Lower leg skin (tissue), 3 donors: ENCODE measurements around the gene KCNMA1.

ENCODE experiments used
- POLR2A ChIP-seq, 2 donors: fragments of 450-650 bp; IDR thresholded peaks; one replicate each; pipeline ENCODE4 v1.6.1; 2016 to 2017; ENCODE audit warnings: antibody characterized with exemption in 2 of 2, mild to moderate bottlenecking in 1 of 2, moderate library complexity in 1 of 2
- TF ChIP-seq, protein P1 (sequence below), 3 donors: fragments of 450-650 bp; IDR thresholded peaks; one replicate each; pipeline ENCODE4 v1.5.1; 2016; ENCODE audit warnings: antibody characterized with exemption in 3 of 3, mild to moderate bottlenecking in 3 of 3, moderate library complexity in 2 of 3

DNA sequence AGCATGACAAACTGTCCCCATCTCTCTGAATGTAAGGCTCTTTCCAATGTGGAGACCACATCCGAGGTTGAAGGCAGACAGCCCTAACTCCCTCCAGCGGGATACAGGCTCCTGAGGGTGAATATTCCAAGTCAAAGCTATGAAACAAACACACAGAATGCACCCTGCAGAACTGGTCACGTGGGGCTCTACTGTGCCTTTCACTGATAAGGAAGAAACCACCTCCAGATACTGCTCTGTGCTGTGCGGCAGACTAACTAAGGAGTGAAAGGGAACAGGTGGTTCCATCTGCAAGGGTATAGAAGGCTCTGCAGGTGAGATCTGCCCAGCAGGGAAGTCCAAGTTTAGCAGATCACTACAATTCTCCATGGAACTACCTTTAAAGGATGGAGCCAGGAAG, 534.4 kb downstream of the KCNMA1 start:
- TF ChIP-seq, protein P1, sequence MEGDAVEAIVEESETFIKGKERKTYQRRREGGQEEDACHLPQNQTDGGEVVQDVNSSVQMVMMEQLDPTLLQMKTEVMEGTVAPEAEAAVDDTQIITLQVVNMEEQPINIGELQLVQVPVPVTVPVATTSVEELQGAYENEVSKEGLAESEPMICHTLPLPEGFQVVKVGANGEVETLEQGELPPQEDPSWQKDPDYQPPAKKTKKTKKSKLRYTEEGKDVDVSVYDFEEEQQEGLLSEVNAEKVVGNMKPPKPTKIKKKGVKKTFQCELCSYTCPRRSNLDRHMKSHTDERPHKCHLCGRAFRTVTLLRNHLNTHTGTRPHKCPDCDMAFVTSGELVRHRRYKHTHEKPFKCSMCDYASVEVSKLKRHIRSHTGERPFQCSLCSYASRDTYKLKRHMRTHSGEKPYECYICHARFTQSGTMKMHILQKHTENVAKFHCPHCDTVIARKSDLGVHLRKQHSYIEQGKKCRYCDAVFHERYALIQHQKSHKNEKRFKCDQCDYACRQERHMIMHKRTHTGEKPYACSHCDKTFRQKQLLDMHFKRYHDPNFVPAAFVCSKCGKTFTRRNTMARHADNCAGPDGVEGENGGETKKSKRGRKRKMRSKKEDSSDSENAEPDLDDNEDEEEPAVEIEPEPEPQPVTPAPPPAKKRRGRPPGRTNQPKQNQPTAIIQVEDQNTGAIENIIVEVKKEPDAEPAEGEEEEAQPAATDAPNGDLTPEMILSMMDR (IDR thresholded peaks at IDR 0.05) = no peak
- TF ChIP-seq POLR2A (IDR thresholded peaks at IDR 0.05) = no peak
